ENCODE data around the gene SCFD2.

GRCh38 chr4:53196882-53197771, 168.7 kb downstream of the SCFD2 start:
- TF ChIP-seq EZH2 (IDR thresholded peaks at IDR 0.05; ENCODE audit: insufficient read depth, low read length), result no peak
- TF ChIP-seq CTCF (IDR thresholded peaks at IDR 0.05; ENCODE audit: insufficient read depth, low read depth, low read length), result peak; percentile 78

Data from astrocyte (in vitro differentiated cells and primary cell).